Uterus (tissue), 2 donors: ENCODE data around the gene LEFTY2.

ENCODE experiments used
- POLR2A ChIP-seq, 2 donors: fragments of 450-650 bp; IDR thresholded peaks; one replicate each; pipeline ENCODE4 v1.6.1; 2016; ENCODE audit warnings: antibody characterized with exemption in 2 of 2, mild to moderate bottlenecking in 1 of 2, moderate library complexity in 1 of 2
- TF ChIP-seq, protein P1 (sequence below), 4 experiments: fragments of 200-600 bp in 2 of 4; fragments of 450-650 bp in 2 of 4; sonication (generic) in 2 of 4; IDR thresholded peaks; one replicate each; pipeline ENCODE4 v1.5.1; 2016 to 2019; ENCODE audit warnings: antibody characterized with exemption in 4 of 4, mild to moderate bottlenecking in 2 of 4, moderate library complexity in 1 of 4

DNA sequence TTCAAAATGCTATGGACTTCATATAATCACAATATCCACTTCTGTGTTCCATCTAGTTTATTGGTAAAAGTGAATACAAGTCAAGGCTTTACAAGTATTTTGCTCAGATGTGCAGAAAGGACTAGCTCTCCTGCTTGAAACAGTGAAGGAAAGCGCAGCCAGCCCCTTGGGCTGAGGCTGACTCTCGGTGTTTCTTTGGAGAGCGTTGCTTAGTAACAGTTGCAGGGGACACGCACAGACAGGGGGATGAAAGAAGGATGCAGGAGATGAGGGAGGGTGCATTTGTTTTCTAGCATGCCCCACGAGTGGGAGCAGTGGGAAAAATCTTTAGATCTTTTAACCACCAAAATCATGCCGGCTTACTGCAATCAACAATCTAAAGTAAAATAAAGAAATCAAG is 26.1 kb downstream of the LEFTY2 start:
- TF ChIP-seq, protein P1, sequence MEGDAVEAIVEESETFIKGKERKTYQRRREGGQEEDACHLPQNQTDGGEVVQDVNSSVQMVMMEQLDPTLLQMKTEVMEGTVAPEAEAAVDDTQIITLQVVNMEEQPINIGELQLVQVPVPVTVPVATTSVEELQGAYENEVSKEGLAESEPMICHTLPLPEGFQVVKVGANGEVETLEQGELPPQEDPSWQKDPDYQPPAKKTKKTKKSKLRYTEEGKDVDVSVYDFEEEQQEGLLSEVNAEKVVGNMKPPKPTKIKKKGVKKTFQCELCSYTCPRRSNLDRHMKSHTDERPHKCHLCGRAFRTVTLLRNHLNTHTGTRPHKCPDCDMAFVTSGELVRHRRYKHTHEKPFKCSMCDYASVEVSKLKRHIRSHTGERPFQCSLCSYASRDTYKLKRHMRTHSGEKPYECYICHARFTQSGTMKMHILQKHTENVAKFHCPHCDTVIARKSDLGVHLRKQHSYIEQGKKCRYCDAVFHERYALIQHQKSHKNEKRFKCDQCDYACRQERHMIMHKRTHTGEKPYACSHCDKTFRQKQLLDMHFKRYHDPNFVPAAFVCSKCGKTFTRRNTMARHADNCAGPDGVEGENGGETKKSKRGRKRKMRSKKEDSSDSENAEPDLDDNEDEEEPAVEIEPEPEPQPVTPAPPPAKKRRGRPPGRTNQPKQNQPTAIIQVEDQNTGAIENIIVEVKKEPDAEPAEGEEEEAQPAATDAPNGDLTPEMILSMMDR (IDR thresholded peaks at IDR 0.05), result no peak
- no peak for TF ChIP-seq POLR2A (IDR thresholded peaks at IDR 0.05)
